GM19438 (cell line): Measurements from ENCODE around the gene PTPN18.

Source experiments
- ATAC-seq: cut with Tn5 transposase; IDR thresholded peaks from one replicate; pipeline ENCODE4 v1.9.1; 2021; ENCODE audit warnings: low read depth; ENCODE audit not compliant: unreplicated experiment

The PTPN18 gene

GRCh38 chr2:130359466-130359865 lies 3.6 kb downstream of the PTPN18 start:
- ATAC-seq = no peak

DNA sequence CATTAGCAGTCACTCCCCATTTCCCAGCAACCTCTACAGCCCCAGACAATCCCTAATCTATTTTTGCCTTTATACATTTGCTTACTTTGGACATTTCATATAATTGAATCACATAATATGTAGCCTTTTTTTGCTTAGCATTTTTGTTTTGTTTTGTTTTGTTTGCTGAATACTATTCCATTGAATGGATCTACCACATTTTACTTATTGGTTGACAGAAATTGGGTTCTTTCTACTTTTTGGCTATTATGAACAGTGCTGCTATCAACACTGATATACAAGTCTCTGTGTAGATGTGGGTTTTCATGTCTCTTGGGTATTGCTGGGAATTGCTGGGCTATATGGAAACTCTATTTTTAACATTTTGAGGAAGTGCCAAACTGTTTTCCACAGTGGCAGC lies 7.6 kb downstream of the PTPN18 start:
- no peak for ATAC-seq

- no peak for ATAC-seq
Observed at GRCh38 chr2:130365075-130365474, 9.2 kb downstream of the PTPN18 start.

GRCh38 chr2:130365963-130366362 lies 10.1 kb downstream of the PTPN18 start:
- no peak for ATAC-seq

GRCh38 chr2:130366720-130367119 lies 10.9 kb downstream of the PTPN18 start:
- no peak for ATAC-seq

DNA sequence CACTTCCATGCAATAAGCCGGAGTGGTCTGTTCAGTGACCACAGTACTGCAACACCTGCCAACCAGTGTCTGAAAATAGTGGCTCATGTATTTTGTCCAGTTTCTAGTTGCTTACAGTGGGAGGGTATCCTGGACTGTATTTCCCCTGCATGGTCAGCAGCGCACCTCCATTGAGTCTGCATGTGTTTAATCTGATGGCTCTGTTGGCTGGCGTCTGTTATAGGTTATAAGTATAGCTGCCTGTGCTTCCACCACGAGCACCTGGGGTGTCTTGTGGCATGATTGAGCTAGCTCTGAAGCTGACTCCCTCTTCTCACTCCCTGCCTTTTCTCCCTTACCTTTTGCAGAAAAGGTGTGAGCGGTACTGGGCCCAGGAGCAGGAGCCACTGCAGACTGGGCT lies 12.9 kb downstream of the PTPN18 start:
- no peak for ATAC-seq

GRCh38 chr2:130369311-130369964 lies 13.6 kb downstream of the PTPN18 start:
- no peak for ATAC-seq

DNA sequence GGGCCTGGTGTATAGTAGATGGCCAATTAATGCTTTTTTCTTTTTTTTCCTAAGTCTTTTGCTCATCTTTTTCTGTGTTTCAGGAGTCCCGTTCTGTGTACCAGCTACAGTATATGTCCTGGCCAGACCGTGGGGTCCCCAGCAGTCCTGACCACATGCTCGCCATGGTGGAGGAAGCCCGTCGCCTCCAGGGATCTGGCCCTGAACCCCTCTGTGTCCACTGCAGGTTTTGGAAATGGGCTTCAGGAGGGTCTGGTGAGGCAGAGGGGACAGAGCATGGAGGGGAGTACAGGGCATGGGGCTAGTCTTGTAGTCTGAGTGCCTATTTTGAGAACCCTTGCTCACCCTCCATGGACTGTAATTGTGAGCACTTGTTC lies 14.1 kb downstream of the PTPN18 start:
- no peak for ATAC-seq

GRCh38 chr2:130370490-130370889 lies 14.6 kb downstream of the PTPN18 start:
- no peak for ATAC-seq

DNA sequence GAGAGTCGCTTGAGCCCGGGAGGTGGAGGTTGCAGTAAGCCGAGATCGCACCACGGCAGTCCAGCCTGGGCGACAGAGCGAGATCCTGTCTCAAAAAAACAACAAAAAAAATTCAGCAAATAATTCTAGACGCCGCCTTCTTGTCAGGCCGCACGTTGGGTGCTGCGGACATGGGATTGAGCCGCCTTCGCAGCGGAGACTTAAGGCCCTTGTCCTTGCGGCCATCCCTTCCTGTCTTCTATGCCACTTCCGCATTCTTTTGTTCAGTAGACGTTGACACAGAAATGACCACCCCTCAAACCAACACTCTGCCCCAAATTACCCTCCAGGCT lies 15.8 kb downstream of the PTPN18 start:
- peak; percentile 38 for ATAC-seq

DNA sequence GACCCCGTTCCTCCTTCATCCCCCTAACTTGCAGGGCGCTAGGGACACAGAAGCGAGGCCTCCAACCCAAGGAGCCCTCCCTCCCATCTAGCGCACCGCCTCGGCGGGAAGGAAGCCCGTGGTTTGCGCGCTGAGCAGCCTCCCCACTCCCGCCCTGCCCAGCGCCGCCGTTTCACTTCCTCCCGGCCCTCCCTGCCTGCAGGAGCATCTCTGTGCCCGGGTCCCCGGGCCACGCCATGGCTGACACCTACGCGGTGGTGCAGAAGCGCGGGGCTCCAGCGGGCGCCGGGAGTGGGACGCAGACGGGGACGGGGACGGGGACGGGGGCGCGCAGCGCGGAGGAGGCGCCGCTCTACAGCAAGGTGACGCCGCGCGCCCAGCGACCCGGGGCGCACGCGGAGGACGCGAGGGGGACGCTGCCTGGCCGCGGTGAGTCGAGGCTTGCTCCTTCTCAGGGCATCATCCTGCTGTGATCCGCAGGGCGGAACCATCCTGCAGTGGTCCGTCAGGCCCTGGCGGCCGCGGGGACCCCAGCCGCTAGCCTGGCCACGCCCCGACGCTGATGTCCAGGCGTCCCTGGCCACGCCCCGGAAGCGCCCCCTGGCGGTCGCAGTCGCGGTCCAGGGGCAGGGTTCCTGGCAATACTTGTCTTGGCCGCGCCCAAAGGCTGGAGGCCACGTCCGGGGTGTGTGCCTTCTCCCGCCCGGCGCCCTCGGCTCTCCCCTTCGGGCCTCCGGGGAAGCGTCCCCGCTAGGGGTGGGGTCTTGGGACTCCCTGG lies 16.4 kb downstream of the PTPN18 start:
- ATAC-seq = peak; percentile 64

GRCh38 chr2:130372833-130373807 lies 17.3 kb downstream of the PTPN18 start:
- ATAC-seq = no peak

DNA sequence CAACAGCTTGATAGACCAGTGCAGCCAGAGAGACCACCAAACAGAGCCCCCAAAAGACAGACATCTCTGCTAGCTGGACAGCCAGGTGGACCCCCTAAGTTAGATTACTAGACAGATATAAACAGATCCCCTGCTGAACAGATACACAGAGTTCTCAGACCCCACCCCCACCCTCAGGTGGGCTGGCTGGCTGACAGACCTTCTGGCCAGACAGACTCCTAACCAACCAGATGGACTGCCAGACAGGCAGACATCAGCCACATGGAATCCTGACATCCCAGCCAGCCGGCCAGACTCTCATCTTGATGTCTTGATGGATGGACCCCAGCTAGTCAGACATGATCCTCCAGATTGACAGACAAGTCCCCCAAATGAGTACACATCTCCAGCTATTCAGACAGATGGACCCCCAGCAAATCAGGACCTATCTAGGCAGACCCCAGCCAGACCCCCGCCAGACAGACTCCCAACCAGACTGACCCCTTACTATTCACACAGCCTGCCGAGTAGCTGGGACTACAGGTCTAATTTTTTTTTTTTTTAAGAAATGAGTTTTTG lies 18.0 kb downstream of the PTPN18 start:
- no peak for ATAC-seq

DNA sequence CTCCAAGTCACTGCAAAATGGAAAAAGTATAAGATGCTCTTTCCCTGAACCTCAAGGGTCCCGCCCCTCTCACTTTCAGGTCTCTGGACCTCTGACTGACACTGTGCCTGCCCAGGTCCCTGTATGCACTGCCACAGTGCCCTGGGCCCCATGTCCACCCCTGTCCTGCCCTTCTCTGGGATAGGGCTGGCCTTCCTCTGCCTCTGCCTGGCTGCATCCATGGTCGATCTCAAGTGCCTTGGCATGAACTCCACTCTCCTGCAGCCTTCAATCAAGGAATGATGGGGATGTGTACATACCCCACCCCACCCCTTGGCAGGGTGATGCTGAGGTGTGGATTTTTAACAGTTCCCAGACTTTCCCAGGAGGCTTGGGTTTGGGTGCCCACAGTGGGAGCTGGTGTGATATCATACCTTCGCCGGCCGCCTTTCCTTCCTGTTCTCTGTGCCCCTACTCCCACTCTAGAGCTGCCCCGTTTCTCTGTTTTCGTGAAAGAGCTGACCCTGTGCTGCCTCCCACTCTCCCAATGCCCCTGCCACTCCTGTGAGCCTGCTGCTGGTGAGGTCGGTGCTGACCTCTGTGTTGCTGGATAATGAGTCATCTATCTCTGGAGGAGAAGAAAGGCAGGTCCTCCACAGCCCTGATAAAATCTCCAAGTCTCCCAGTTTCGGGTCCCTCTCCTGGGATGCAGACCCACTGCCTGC lies 18.9 kb downstream of the PTPN18 start:
- ATAC-seq = no peak

DNA sequence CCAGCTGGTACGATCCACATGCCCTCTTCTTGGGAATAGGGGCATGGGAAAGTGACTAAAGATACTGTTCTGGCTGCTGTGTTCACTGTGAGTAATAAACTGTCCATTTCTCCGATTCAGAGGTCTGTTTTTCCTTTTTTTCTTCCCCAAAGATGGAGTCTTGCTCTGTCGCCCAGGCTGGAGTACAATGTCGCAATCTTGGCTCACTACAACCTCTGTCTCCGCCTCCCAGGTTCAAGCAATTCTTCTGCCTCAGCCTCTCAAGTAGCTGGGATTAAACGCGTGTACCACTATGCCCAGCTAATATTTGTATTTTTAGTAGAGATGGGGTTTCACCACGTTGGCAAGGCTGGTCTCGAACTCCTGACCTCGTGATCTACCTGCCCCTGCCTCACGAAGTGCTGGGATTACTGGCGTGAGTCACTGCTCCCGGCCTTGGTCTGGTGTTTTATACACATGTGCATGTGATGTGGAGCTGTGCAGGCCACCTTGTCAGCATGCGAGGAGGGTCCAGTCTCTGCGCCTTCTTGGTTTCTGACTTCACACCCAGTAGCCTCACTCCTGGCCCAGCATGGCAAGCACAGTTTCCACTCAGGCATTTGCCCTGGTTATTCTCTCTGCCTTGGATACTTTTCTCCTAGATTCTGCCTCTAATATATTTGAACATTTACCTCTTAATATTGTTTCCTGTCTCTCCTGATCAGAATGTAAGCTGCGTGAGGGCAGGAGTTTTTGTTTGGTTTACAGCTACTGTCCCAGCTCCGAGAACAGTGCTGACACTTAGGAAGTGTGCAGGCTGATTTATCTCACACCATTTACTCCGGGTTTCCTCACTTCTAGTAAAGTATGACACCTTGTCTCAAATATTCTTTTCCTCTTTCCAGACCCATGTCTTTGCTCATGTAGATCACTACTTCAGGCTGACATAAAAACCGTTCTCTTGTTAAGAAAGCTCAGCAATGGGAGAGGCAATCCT lies 19.7 kb downstream of the PTPN18 start:
- ATAC-seq = no peak

DNA sequence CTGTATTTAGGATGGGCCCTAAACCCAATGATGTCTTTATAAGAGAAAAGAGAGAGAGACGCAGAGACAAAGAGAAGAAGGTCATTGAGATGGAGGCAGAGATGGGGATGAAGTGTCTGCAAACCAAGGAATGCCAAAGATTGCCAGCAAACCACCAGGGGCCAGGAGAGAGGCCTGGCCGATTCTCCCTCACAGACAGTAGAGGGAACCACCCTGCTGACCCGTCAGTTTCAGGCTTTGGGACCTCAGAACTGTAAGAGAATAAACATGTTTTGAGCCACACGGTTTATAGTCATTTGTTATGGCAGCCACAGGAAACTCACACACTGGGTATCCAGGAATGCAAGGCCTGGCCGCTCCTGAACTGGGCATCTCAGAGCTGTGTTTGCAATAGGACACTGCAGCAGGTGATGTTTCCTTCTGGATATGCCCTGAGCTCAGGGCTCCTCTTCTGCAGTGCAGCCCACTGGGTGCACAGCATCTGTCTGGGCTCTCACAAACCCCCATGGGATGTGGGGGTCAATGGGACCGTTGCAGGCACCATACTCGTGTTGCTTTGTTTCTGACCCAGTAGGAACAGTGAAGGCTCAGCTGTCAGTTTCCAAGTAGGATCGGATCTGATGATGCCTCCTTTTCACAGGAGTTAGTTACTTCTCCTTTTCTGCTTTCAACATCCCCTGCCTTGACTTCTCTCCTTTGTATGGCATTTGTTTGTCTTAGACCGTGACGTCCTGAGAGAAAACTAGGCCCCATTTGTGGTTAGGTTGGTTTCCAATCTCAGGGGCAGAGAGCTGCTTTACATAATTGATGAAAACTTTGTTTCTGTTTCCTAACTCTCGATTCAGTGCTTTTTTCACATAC lies 20.8 kb downstream of the PTPN18 start:
- peak; percentile 49 for ATAC-seq

GRCh38 chr2:130377491-130377890 lies 21.6 kb downstream of the PTPN18 start:
- ATAC-seq = no peak

DNA sequence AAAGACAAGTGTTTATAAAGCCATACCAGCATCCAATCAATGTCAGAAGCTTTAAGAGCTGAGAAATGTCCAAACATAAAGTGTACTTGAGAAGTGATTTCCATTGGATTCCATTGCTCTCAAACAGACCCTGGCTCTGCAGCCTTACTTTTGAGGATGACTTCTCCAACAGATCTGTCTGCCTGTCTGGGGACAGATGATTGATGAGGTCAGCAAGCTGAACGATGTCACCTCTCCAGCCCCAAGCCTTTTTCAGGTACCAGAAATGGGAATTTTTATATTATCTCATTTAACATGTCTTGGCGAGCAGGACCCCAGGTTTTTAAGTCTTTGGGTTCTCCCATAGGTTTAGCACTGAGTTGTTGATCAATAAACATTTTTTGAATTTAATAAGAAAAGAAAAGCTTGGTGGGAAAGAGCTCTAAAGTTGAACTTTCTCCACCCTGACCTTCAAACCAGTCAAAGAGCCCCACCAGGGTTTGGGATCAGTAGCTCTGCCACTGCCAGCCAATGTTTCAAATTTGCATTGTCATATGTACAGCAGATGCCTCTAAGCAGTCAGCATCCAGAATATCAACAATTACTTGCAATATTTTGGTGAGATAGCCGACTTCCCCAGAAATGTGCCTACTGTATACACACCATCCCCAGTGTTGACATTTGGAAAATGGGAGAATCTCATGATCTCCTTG lies 22.5 kb downstream of the PTPN18 start:
- no peak for ATAC-seq
